Measurements from ENCODE around the gene GRIN2C.

- TF ChIP-seq POLR2A (IDR thresholded peaks at IDR 0.05) (no peak), EP300 (IDR thresholded peaks at IDR 0.05) (no peak)
- TF ChIP-seq, protein P1, sequence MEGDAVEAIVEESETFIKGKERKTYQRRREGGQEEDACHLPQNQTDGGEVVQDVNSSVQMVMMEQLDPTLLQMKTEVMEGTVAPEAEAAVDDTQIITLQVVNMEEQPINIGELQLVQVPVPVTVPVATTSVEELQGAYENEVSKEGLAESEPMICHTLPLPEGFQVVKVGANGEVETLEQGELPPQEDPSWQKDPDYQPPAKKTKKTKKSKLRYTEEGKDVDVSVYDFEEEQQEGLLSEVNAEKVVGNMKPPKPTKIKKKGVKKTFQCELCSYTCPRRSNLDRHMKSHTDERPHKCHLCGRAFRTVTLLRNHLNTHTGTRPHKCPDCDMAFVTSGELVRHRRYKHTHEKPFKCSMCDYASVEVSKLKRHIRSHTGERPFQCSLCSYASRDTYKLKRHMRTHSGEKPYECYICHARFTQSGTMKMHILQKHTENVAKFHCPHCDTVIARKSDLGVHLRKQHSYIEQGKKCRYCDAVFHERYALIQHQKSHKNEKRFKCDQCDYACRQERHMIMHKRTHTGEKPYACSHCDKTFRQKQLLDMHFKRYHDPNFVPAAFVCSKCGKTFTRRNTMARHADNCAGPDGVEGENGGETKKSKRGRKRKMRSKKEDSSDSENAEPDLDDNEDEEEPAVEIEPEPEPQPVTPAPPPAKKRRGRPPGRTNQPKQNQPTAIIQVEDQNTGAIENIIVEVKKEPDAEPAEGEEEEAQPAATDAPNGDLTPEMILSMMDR (IDR thresholded peaks at IDR 0.05) = no peak
Observed at GRCh38 chr17:74818291-74818938, 41.3 kb downstream of the GRIN2C start.

Measured in gastroesophageal sphincter (tissue), 3 donors.